HG02798 (cell line): Measurements from ENCODE around the gene TMEM269.

Experiments used
- ATAC-seq: cut with Tn5 transposase; IDR thresholded peaks from one replicate; pipeline ENCODE4 v1.9.1; 2021; ENCODE audit warnings: mild to moderate bottlenecking; ENCODE audit not compliant: unreplicated experiment, poor library complexity

The TMEM269 gene

GRCh38 chr1:42846257-42847110 lies 61.7 kb downstream of the TMEM269 start, which contains the start of gene ZNF691:
Gene ZNF691 (plus strand): TSS chr1:42846613. CDS start chr1:42849659, 3,046 bp downstream.
- ATAC-seq, result peak; percentile 93

- ATAC-seq, result no peak
Measured at GRCh38 chr1:42847111-42847595, 62.4 kb downstream of the TMEM269 start.

- no peak for ATAC-seq
Measured at GRCh38 chr1:42847721-42848460, 63.1 kb downstream of the TMEM269 start.

GRCh38 chr1:42848823-42849537 lies 64.2 kb downstream of the TMEM269 start:
- no peak for ATAC-seq

GRCh38 chr1:42849944-42850343 lies 65.2 kb downstream of the TMEM269 start:
- no peak for ATAC-seq
